NCI-H82 treated with DMSO at 0.1 percent for 48 hours (cell line): ENCODE results near the gene ZDHHC9.

Experiments
- DNase-seq: peaks from one replicate; lab custom pipeline; 2025; ENCODE audit not compliant: unreplicated experiment; lab: John Stamatoyannopoulos, UW

Gene ZDHHC9

DNA sequence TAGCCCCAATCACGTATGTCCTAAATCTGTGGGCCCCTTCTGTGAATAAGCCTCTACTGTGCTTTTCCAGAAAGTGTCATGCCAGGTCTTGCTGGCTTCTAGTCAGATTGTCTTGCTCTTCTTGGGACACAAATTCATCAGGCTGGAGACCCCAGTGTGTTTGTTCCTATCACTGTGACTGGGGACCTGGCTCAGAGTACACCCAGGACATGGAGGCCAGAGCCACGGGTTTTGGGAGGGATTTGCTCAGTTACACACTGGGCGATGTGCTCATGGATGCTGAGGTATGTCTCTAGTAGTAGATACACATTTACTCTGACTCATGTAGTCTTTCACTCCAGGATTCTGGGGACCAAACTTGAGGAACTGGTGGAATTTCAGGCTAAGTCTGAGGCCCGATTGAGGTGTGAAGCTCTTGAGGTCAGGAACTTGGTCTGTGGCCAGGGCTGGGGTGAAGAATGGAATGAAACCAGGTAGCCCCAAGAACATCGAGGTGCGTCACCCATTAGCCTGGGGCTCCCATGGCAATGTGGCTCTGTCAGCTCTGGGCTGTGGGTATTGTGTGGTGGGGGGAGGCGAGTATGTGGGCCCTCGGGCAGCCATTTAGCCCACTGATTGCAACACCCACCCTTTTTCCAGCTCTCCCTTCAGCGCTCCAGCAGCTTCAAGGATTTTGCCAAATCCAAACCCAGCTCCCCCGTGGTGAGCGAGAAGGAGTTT is 56.2 kb downstream of the ZDHHC9 start:
- no peak for DNase-seq

DNA sequence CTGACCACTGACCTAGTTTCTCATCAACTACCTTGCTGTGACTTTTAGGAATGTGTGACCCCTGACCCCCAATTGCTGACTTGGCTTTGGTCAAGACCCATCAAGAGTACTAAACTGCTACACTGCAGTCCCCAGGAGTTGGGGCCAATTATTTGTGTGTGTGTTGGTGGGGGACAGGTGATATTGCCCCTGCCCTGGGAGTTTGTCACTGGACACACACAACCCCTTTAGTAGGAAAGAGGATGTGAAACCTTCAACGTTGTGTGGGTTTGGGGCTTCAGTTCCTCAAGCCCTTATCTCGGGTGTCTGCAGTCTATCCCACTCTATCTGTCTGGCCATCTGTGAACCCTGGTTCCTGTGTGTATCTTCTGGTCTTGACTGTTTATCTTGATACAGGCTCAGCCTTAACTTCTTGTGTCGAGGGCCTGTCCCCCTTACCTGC is 57.5 kb downstream of the ZDHHC9 start:
- DNase-seq, result no peak

DNA sequence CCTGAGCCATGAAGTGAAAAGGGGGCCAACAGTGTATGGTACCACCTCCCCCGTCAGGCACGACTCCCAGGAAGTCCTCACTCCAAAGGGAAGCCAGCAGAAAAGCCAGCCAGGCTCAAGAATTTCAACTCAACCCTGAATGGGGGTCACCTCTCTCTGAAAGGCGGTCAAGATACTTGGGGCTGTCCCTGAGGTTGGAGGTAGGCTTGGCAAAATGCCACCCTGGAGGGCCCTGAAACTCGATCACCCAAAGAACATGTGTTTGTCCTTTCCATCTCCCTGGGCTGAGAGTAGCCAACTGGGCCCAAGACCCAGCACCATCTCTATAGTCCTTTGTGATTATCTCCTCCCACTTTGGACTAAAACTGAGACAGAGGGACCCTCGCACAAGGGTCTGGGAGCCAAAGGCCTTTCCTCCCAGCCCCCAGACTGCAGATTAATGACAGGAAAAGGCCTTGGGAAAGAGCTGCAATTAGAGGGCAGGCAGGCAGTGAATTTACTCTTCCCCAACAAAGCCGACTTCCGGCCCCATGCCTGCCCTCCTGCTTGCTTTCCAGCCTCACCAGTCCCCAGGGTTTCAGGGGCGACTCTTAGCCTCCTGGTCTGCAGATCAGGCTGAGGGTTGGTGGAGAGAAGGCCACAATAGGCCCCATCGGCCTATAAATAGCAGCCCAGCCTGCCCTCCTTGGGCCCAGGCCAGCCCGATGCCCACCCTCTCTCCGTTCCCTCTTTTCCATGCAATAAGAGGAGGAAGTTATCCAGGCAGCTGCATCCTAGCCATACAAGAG is 58.3 kb downstream of the ZDHHC9 start:
- no peak for DNase-seq

DNA sequence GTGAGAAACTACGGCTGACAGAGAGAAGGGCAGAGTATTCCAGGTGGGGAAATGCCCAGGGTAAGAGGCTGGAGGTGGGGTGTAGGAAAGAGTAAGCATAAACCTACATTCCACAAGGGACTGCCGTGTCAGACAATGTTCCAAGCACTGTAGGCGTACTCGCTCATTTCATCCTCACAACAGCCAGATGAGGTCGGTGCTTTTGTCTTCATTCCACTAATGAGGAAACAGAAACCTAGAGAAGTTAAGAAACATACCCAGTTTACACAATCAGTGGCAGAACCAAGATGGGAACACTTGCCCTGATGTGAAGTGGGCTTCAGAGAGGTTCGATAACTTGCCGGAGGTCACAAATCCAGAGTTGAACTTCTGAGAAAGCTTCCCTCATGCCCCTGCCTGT is 59.3 kb downstream of the ZDHHC9 start:
- DNase-seq, result no peak

DNA sequence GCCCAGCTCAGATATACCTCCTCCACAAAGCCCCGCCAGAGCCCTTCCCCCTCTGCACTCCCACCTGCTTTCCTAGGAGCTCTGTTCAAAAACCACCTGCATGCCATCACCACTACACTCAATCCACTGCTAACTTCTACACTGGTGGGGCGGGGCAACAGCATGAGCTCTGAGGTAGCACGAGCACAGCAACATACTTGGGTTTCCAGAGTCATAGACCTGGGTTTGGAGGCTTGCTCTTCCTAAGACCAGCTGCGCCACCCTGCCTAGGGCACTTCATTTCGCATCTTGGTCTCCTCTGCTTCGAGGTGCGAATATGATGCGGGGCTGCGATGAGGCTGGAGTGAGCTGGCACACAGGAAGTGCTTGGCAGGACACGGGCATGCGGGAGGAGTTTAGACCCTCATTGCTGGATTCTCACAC is 60.4 kb downstream of the ZDHHC9 start:
- no peak for DNase-seq

DNA sequence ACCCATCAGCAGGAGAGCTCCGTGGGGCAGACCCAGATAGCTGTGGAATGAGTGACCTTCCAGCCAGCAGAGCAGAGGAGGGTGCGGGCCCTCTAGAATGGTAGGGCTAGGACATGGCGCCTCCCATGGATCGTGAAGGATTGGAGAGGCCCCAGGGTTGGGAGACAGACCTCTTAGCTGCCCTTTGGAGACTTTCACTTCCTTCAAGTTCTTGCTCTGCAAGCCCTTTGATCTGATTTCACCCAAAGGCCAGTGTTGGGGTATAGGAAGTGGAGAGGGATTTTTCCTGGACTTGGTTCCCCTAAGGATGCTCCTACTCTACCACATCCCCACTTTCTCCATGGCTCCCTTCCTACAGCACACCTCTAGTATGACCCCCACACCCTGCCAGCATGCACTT is 61.0 kb downstream of the ZDHHC9 start:
- DNase-seq, result no peak

DNA sequence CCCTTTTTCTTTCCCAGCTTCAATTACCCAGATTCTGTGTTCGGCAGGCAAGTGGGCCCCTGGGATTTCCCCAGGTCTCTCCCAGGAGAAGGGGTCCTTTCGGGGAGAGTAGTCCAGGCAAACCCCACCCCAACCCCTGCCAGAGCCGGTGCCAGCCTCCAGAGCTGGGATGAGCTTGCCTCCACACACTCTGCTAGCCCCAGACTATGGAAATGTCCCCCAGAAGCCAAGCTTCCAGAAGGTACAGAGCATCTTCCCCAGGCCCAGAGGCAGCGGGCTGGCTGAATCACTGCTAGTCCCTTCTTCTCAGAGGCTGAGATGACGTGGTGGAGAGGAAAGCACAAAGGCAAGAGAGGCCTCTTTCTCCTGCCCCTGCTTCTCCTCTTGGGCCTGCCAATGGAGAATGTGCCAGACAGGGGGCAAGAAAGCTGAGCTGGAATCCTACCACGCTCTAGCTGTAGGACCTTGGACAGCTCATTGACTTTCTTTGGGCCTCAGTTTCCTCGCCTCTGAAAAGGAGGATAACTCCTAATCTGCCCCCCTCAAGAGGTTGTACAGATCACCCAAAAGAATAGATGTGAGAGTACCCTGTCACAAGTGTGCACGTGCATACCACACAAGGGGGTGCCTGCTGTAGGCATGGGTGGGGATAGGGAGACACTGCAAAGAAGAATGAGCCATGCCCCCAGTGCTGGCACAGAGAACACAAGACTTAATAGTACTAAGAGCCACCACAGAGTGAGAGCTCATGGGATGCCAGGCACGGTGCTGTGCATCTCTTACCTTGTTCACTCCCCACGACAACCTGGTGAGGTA is 61.8 kb downstream of the ZDHHC9 start:
- no peak for DNase-seq

DNA sequence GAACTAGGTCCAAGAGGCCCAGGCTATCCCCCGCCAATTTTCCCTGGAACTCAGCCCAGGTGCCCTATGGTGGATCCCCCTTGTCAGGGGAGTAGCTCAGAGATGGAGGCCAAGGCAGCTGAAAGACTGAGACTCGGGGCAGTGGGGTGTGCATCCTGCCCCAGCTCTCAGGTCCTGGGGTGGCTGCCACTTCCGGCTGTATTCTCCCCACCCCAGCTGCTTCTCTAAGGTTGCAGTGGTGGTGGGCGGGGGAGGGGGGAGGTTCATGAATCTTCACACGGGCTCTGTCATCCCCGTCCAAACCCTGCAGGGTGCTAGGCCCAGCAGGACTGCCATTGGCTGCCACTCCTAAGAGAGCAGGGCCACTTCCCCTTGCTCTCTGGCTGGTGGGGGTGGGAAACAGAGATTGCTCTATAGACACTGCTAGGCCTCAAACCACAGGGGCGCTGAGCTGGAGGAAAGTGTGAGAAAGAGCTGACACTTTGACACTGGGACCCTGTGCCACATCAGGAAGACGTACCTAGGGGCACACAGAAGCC is 62.5 kb downstream of the ZDHHC9 start:
- DNase-seq, result no peak

DNA sequence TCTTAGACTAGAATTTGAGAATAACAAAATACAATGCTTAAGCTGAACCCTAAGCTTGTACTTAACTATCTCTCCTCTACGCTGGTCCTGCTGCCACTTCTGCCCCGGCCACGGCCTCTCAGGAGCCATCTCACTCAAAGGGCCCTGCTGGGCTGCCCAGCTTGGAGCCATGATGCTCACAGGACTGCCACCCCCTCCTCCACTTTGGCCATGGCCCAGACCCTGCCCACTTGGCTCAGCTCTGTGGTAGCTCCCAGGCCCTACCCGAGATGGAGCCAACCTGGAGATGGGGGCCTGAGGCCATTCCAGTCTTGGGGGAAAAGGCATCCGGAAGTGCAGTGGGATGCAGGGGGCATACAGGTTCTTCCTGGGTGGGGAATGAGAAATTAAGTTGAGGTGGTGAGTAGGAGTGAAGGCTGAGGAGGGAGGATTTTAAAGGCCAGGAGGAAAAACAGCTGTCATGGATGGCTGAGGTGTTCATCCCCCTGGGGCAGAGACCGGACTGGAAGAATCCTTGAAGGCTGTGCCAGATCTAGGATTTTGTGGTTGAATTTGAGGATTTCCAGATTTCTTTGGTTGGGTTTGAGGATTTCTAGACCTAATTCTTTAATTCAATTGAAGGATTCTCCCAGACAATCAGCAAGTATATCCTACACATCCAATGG is 63.1 kb downstream of the ZDHHC9 start:
- DNase-seq, result no peak

DNA sequence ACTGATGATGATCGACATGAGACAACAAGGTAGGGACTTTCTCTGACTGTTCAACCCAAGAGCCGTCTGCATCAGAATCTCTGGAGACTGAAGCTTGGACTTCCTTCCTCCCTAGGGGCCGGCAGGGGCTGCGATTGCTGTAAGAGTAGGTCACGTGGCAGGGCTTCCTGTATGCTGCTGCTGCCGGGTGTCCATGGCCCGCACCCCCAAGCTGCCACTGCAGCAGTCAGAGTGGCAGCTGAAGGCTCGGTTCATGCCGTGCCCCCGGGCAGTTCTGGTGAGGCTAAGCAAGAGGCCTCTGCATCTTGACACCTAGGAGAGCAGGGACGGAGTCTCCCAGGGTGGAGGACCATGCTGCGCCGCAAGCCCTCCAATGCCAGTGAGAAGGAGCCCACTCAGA is 63.9 kb downstream of the ZDHHC9 start, which contains the start of gene SASH3:
Gene SASH3, plus strand, starts transcription at position 203 of the 400 bp plus-strand sequence. Its CDS starts 149 bp downstream, at position 352.
- DNase-seq, result no peak

DNA sequence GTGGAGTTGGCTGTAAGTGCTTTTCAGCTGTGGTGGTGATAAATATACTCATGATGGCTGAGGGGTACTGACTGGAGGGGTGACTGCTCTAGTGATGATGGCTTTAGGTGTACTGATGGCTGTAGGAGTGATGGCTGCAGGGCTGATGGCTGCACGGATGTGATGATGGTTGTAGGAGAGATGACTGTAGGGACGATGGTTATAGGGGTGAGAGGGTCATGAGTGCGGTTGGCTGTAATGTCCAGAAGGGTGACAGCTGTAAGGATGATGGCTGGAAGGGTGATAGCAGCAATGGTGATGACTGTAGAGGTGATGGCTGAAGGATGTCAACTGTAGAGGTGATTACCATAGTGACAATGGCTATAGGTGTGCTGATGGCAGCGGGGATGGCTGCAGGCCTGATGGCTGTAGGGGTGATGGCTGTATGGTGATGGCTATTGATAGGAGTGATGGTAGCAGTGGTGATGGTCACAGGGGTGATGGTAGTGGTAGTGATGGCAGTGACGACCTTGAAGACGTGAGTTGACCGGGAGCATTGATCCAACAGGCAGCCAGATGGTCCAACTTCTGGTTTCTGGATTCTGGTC is 64.5 kb downstream of the ZDHHC9 start:
- no peak for DNase-seq

DNA sequence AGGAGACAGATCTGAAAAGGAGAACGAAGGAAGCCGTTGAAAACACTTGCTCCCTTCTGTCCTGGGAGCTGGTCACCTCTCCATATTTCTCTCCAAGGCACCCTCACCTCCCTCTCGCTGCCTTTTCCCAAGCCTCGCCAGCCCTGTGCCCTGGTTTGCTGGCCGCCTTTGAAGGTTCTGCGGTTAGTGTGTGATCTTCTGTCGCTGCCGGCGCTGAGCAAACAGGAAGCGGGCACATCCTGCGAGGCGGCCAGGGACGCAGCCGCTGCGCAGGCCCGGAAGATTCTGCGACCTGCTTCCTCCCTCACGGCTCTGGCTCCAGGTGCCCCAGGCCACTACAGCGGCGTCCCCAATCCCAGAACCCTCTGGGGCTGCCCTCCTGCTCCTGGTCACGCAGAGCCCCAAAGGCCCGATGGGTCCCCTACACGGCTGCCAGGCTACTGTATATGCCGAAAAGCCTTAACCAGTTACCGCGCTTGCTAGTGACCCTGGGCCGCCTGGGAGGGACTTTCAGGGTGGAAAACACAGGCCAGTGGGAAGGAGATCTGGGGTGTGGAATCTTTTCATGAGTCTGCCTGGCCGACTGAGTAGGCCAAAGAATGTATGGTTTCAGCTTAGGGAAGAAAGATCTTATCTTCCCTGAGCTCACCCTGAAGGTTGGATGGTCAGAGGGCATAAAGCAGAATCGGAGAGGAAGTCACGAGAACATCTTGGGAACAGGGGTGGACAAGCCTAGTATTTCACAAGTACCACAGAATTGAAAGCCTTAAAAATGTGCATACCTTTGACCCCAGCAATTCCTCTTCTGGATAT is 66.3 kb downstream of the ZDHHC9 start:
- no peak for DNase-seq

DNA sequence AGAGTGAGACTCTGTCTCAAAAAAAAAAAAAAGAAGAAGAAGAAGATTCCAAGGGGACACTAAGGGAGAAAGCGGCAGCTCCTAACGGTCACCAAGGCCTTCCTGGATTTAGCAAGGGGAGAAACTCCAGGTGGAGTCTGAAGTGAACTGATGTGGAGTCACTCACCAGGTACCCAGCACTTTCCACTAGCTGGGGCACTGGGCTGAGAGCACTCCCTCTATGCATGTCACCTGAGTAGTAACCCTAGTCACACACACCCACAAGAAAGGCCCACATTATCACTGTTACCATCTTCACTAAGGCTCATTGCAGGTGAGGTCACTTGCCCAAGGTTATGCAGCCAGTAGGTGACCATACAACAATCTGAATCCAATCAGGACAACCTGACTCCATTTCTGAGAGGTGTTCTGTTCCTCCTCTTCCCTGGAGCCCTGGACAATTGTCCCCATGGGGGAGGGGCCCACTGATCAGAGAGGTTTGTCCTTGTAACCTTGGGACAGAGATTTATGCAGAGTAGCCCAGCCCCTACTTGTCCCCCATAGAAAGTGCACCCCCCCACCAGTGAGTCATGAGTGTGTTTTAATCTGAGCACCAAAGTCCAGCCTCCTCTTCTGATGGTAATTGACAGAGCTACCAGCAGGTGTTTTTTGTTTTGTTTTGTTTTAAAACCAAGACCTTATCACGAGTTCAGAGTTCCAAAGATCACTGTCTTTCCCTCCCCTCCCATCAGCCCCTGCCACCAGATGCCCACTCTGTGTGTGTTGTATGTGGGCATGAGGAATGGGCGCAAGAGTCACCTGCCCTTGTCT is 69.8 kb downstream of the ZDHHC9 start:
- DNase-seq, result no peak

DNA sequence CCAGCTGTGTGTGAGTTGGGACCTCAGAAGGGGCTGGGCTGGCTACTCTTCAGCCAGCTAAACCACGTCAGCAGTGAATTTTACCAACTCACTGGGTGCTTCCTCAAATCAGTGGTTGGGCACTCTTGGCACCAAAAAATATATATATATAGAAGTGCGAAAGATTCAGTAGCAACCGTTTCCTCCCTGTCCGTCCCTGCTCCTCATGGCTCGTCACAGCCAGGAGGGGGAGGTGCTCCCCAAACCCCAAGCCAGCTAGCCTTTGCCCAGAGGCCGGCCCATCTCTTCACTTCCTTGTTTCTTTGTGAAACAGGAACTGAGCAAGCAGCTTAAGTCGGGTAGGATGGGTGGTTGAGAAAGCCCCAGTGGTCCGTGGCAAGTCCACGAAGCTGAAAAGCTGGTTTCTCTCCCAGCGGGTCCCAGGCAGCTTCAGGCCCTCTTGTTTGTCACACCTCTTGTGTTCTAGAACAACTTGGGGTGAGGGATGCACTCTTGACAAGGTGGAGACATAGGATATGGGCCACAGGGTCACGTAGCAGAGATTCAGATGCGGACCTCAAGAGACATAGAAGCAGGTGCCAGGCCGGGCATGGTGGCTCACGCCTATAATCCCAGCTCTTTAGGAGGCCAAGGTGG is 70.8 kb downstream of the ZDHHC9 start:
- DNase-seq, result no peak

DNA sequence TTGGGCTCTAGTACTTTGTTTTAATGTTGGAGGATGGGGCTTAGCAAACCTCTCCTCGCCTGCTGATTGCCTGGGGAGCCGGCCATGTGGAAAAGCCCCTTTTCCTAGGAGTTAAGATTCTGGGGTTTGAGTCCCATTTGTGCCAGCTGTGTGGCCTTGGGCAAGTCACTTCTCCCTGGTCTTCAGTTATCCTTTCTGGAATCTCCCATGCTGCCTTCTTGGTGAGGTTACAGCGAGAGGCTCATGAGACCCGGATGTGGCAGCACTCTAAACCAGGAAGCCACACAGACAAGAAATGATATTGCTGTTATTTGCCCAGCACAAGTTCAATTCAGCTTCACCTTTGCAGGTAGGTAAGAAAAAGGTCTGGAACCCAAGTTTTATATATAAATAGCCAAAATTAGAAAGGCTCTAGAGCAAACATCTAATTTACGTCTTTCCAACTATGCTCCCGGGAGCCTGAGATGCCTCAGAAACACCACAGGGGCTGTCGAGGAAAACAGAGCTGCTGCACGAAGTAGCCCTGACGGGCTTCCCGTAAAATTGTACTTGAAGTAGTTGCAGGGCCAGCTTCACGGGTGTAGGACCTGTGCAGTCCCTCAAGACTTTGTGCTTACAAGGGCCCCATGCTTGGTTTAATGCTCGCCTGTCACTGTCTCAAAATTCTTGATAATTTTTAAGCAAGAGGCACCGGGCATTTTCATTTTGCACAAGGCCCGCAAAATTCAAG is 72.3 kb downstream of the ZDHHC9 start:
- no peak for DNase-seq

DNA sequence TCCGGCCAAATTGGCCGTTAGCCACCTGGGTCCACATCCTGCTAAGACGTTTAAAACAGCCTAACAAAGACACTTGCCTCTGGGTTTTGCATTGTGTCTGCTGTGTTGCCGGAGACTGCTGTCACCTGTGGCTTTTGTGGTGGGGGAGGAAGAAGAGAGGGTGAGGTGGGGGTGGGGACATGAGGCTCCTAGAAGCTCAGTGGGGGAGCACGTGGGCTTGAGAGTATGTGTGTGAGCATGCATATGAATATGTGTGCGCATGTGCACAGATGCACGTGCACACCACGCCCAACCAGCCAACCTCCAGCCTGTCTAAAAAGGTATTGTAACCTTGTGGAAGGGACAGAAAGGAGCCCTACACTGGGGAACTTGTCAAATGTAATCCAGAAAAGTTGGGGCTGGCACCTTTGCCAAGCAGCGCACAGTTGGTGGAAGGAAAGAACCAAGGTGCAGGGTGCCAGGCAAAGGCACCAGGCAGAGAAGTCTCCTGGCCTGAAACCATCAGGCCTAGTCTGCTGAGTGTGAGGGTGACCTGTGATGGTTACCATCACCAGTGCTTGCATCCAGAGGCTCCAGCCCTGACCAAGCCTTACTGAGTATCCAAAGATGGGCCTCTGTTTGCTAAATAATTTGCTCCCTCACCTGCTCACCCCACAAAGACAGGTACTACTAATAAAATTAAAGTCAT is 74.1 kb downstream of the ZDHHC9 start:
- no peak for DNase-seq
